NCI-H345 treated with DMSO at 0.1 percent for 48 hours (cell line): Measurements from ENCODE around the gene FEN1.

Source experiments
- DNase-seq: peaks from one replicate; lab custom pipeline; 2025; ENCODE audit not compliant: unreplicated experiment; lab: John Stamatoyannopoulos, UW

The FEN1 gene

GRCh38 chr11:61792310-61793082, at the start of gene FEN1, which contains the start of gene TMEM258:
Gene FEN1 (plus strand): TSS chr11:61792911. CDS start chr11:61795362, 2,451 bp downstream.
Gene TMEM258 (minus strand): TSS chr11:61792599. CDS start chr11:61792558, 41 bp downstream.
- peak; percentile 92 for DNase-seq

- no peak for DNase-seq
Observed at GRCh38 chr11:61743486-61744095, 49.1 kb upstream of the FEN1 start.

- no peak for DNase-seq
Observed at GRCh38 chr11:61744181-61744580, 48.5 kb upstream of the FEN1 start.

GRCh38 chr11:61744609-61745156, 48.0 kb upstream of the FEN1 start:
- no peak for DNase-seq

GRCh38 chr11:61745781-61746441, 46.8 kb upstream of the FEN1 start:
- DNase-seq: no peak

GRCh38 chr11:61746442-61747191, 46.1 kb upstream of the FEN1 start:
- no peak for DNase-seq

- no peak for DNase-seq
Observed at GRCh38 chr11:61747192-61747966, 45.3 kb upstream of the FEN1 start.

- DNase-seq: no peak
Observed at GRCh38 chr11:61747967-61748285, 44.8 kb upstream of the FEN1 start.

- DNase-seq: no peak
Observed at GRCh38 chr11:61749591-61750217, 43.0 kb upstream of the FEN1 start.

- DNase-seq: no peak
Observed at GRCh38 chr11:61750631-61751273, 42.0 kb upstream of the FEN1 start.

GRCh38 chr11:61751384-61751783, 41.3 kb upstream of the FEN1 start:
- no peak for DNase-seq

- DNase-seq: no peak
Observed at GRCh38 chr11:61752117-61752924, 40.4 kb upstream of the FEN1 start, which contains the start of gene MYRF. Gene MYRF (plus strand): TSS chr11:61752636. CDS start chr11:61752745, 109 bp downstream.

- no peak for DNase-seq
Observed at GRCh38 chr11:61752925-61753521, 39.7 kb upstream of the FEN1 start.

- no peak for DNase-seq
Observed at GRCh38 chr11:61753672-61754071, 39.0 kb upstream of the FEN1 start.

- DNase-seq: no peak
Observed at GRCh38 chr11:61754534-61755482, 37.9 kb upstream of the FEN1 start.

GRCh38 chr11:61756147-61756451, 36.6 kb upstream of the FEN1 start:
- DNase-seq: no peak
